ENCODE results near the gene KBTBD13.
A peak's percentile ranks its signal among the peaks of the same experiment; 100 is the strongest.

KBTBD13 gene

GRCh38 chr15:65066635-65067316 is 9.8 kb upstream of the KBTBD13 start:
- 46% methylated on average over 9 of the region's 9 CpGs for WGBS

GRCh38 chr15:65067317-65067644 is 9.3 kb upstream of the KBTBD13 start:
- peak overlapping the region in 1 of 2 experiments; percentile 80 for H3K23ac ChIP-seq (ENCODE audit: low read length in 2 of 2)
- H3K27me3 ChIP-seq (ENCODE audit: control insufficient read depth in 1 of 2, insufficient read depth in 1 of 2, low read length in 2 of 2): peaks cover 48 to 77% of the 10 kb centered on the region in 2 experiments
- H3K4me1 ChIP-seq (ENCODE audit: control insufficient read depth, insufficient read depth, low read depth, low read length): peaks cover 10% of the 10 kb centered on the region
- H3K4me2 ChIP-seq (ENCODE audit: low read length, poor library complexity, severe bottlenecking): peak overlapping the region; percentile 54
- H3K27ac ChIP-seq (ENCODE audit: low read length, poor library complexity, severe bottlenecking): no peak overlapping the region
- H3K9me3 ChIP-seq (ENCODE audit: control insufficient read depth, low read length): no peaks in the 10 kb centered on the region
- peak overlapping the region; percentile 61 for H4K91ac ChIP-seq (ENCODE audit: low read length)
- H2BK12ac ChIP-seq (ENCODE audit: low read length in 2 of 2): peak overlapping the region; percentile 70 to 91
- H2AFZ ChIP-seq (ENCODE audit: low read depth, low read length): peak overlapping the region; percentile 18
- no peaks in the 10 kb centered on the region for H3K36me3 ChIP-seq (ENCODE audit: control insufficient read depth in 1 of 2, insufficient read depth in 2 of 2, low read depth in 1 of 2, low read length in 2 of 2)
- H3K14ac ChIP-seq (ENCODE audit: low read length in 2 of 2): peak overlapping the region in 1 of 2 experiments; percentile 45
- peak overlapping the region in 1 of 2 experiments; percentile 72 for H3K4me3 ChIP-seq (ENCODE audit: insufficient read depth in 1 of 2, low read depth in 1 of 2, low read length in 2 of 2)
- H2AK5ac ChIP-seq (ENCODE audit: low read length, severe bottlenecking): no peak overlapping the region
- peak overlapping the region in 1 of 2 experiments; percentile 81 for H3K4ac ChIP-seq (ENCODE audit: low read depth in 1 of 2, low read length in 2 of 2)
- H3K18ac ChIP-seq (ENCODE audit: low read depth in 1 of 2, low read length in 2 of 2): peak overlapping the region; percentile 75 to 85
- peak overlapping the region; percentile 44 for H2BK15ac ChIP-seq (ENCODE audit: low read depth, poor library complexity, severe bottlenecking)
- 20% methylated on average over 8 of the region's 8 CpGs for WGBS
- no peak for DNase-seq
- peak overlapping the region; percentile 57 for H3K9ac ChIP-seq (ENCODE audit: low read length)
- no peak overlapping the region for H2BK5ac ChIP-seq (ENCODE audit: low read depth, low read length, poor library complexity, severe bottlenecking)
- peak overlapping the region; percentile 96 for H2BK120ac ChIP-seq (ENCODE audit: low read depth, low read length)
- H3K79me1 ChIP-seq (replicated peaks; ENCODE audit: low read length, poor library complexity, severe bottlenecking): no peaks in the 10 kb centered on the region
- H4K8ac ChIP-seq (ENCODE audit: low read length): peak overlapping the region; percentile 97

More at GRCh38 chr15:65066635-65067316, 9.8 kb upstream of the KBTBD13 start:
- Histone ChIP-seq H3K79me1 (replicated peaks; ENCODE audit: low read length, poor library complexity, severe bottlenecking) (no peaks in the 10 kb centered on the region), H3K9ac (ENCODE audit: low read length) (peak overlapping the region; percentile 57), H3K9me3 (ENCODE audit: control insufficient read depth, low read length) (no peaks in the 10 kb centered on the region), H4K8ac (ENCODE audit: low read length) (peak overlapping the region; percentile 97), H3K23ac (ENCODE audit: low read length in 2 of 2) (peak overlapping the region in 1 of 2 experiments; percentile 80), H3K4me3 (ENCODE audit: insufficient read depth in 1 of 2, low read depth in 1 of 2, low read length in 2 of 2) (peak overlapping the region in 1 of 2 experiments; percentile 72), H3K36me3 (ENCODE audit: control insufficient read depth in 1 of 2, insufficient read depth in 2 of 2, low read depth in 1 of 2, low read length in 2 of 2) (no peaks in the 10 kb centered on the region), H3K4ac (ENCODE audit: low read depth in 1 of 2, low read length in 2 of 2) (no peak overlapping the region), H3K27ac (ENCODE audit: low read length, poor library complexity, severe bottlenecking) (no peak overlapping the region), H3K4me1 (ENCODE audit: control insufficient read depth, insufficient read depth, low read depth, low read length) (peaks cover 10% of the 10 kb centered on the region), H2BK12ac (ENCODE audit: low read length in 2 of 2) (peak overlapping the region; percentile 70 to 91), H3K14ac (ENCODE audit: low read length in 2 of 2) (peak overlapping the region in 1 of 2 experiments; percentile 45), H2AFZ (ENCODE audit: low read depth, low read length) (no peak overlapping the region), H2BK5ac (ENCODE audit: low read depth, low read length, poor library complexity, severe bottlenecking) (no peak overlapping the region), H2BK15ac (ENCODE audit: low read depth, poor library complexity, severe bottlenecking) (peak overlapping the region; percentile 36), H2BK120ac (ENCODE audit: low read depth, low read length) (peak overlapping the region; percentile 96), H3K27me3 (ENCODE audit: control insufficient read depth in 1 of 2, insufficient read depth in 1 of 2, low read length in 2 of 2) (peaks cover 52 to 73% of the 10 kb centered on the region in 2 experiments), H2AK5ac (ENCODE audit: low read length, severe bottlenecking) (no peak overlapping the region), H3K18ac (ENCODE audit: low read depth in 1 of 2, low read length in 2 of 2) (peak overlapping the region; percentile 75 to 85), H3K4me2 (ENCODE audit: low read length, poor library complexity, severe bottlenecking) (no peak overlapping the region), H4K91ac (ENCODE audit: low read length) (peak overlapping the region; percentile 61)
- no peak for DNase-seq

DNA sequence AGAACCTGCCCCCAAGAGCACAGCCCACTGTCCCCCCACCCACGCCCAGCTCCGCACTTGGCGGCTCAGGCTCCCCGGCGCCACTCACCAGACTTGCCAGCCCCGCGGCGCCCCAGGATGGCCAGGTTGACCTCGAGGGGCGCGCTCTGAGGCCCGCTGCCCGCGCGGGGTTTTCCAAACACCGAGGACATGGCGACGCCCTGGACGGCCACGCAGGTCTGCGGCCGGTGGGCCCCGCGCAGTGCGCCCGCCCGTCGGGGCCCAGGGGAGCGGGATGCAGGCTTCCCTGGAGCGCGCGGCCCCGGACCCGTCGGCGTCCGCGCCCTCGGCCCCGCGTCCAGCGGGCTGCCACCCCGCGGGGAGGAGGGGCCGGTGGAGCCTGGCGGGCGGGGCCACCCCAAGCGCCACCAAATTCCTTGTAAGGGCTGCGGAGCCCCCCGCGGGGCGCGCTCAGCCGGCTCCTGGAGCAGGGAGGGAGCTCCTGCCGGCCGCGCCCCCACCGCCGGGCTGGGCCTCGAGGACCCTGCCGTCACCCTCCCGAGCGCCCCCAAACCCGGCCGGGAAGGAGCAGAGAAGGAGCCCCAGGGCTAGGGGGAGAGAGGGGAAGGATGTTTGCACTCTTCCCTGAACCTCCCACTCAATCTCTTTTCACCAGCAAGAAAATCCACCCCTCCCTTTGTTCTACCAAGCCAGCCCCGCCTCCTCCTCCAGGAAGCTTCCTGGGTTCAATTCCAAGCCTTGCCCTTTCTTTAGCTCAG is 8.7 kb upstream of the KBTBD13 start, which contains the start of gene RASL12:
Gene RASL12 (minus strand): TSS at position 347 of the 758 bp plus-strand sequence. CDS start 156 bp downstream, at position 191.
- Histone ChIP-seq H4K8ac (ENCODE audit: low read length) (peak within 1 kb of the TSS; percentile 97), H3K18ac (ENCODE audit: low read depth in 1 of 2, low read length in 2 of 2) (peak within 1 kb of the TSS; percentile 75 to 85), H2BK12ac (ENCODE audit: low read length in 2 of 2) (peak within 1 kb of the TSS; percentile 85 to 92), H3K9me3 (ENCODE audit: control insufficient read depth, low read length) (no peaks in the 10 kb centered on the region), H3K79me1 (replicated peaks; ENCODE audit: low read length, poor library complexity, severe bottlenecking) (no peaks in the 10 kb centered on the region), H3K36me3 (ENCODE audit: control insufficient read depth in 1 of 2, insufficient read depth in 2 of 2, low read depth in 1 of 2, low read length in 2 of 2) (no peaks in the 10 kb centered on the region), H3K4me3 (ENCODE audit: insufficient read depth in 1 of 2, low read depth in 1 of 2, low read length in 2 of 2) (peak within 1 kb of the TSS; percentile 40 to 72), H2BK15ac (ENCODE audit: low read depth, poor library complexity, severe bottlenecking) (peak within 1 kb of the TSS; percentile 97), H3K23ac (ENCODE audit: low read length in 2 of 2) (peak within 1 kb of the TSS; percentile 26 to 80), H3K27me3 (ENCODE audit: control insufficient read depth in 1 of 2, insufficient read depth in 1 of 2, low read length in 2 of 2) (peaks cover 43 to 82% of the 10 kb centered on the region in 2 experiments), H3K4ac (ENCODE audit: low read depth in 1 of 2, low read length in 2 of 2) (peak within 1 kb of the TSS; percentile 81 to 89), H3K27ac (ENCODE audit: low read length, poor library complexity, severe bottlenecking) (no peak within 1 kb of the TSS), H3K14ac (ENCODE audit: low read length in 2 of 2) (peak within 1 kb of the TSS in 1 of 2 experiments; percentile 91), H3K4me2 (ENCODE audit: low read length, poor library complexity, severe bottlenecking) (peak within 1 kb of the TSS; percentile 54), H2BK120ac (ENCODE audit: low read depth, low read length) (peak within 1 kb of the TSS; percentile 96), H3K4me1 (ENCODE audit: control insufficient read depth, insufficient read depth, low read depth, low read length) (peaks cover 10% of the 10 kb centered on the region), H2BK5ac (ENCODE audit: low read depth, low read length, poor library complexity, severe bottlenecking) (no peak within 1 kb of the TSS), H2AK5ac (ENCODE audit: low read length, severe bottlenecking) (no peak within 1 kb of the TSS), H2AFZ (ENCODE audit: low read depth, low read length) (peak within 1 kb of the TSS; percentile 18), H4K91ac (ENCODE audit: low read length) (peak within 1 kb of the TSS; percentile 87), H3K9ac (ENCODE audit: low read length) (peak within 1 kb of the TSS; percentile 57)
- 7% methylated on average over 35 of the region's 66 CpGs for WGBS
- no peak for DNase-seq

DNA sequence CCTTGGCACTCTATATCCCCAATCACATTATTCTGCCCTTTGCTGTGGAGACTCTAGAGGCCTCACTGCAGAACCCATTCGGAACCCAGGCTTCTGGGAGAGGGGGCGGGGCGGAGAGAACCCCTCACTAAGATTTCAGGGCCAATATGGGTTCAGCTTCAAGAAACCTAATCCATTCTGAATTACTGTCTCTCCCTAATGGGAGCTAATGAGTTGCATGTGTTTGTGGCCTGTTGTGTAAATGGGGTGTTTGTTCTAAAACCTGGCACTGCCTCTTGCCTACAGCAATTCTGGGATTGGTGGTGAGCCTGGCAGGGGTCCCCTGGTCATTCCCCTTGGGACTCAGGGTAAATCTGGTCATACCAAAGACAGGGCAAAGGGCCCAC is 8.2 kb upstream of the KBTBD13 start:
- peak overlapping the region in 1 of 2 experiments; percentile 72 for H3K4me3 ChIP-seq (ENCODE audit: insufficient read depth in 1 of 2, low read depth in 1 of 2, low read length in 2 of 2)
- no peaks in the 10 kb centered on the region for H3K79me1 ChIP-seq (replicated peaks; ENCODE audit: low read length, poor library complexity, severe bottlenecking)
- no peak overlapping the region for H2BK5ac ChIP-seq (ENCODE audit: low read depth, low read length, poor library complexity, severe bottlenecking)
- no peak overlapping the region for H3K9ac ChIP-seq (ENCODE audit: low read length)
- peak overlapping the region; percentile 97 for H4K8ac ChIP-seq (ENCODE audit: low read length)
- H3K36me3 ChIP-seq (ENCODE audit: control insufficient read depth in 1 of 2, insufficient read depth in 2 of 2, low read depth in 1 of 2, low read length in 2 of 2): no peaks in the 10 kb centered on the region
- no peak overlapping the region for H3K4me2 ChIP-seq (ENCODE audit: low read length, poor library complexity, severe bottlenecking)
- peak overlapping the region; percentile 87 for H4K91ac ChIP-seq (ENCODE audit: low read length)
- H3K4ac ChIP-seq (ENCODE audit: low read depth in 1 of 2, low read length in 2 of 2): peak overlapping the region; percentile 81 to 84
- no peak overlapping the region for H3K27ac ChIP-seq (ENCODE audit: low read length, poor library complexity, severe bottlenecking)
- no peak overlapping the region for H3K23ac ChIP-seq (ENCODE audit: low read length in 2 of 2)
- peak overlapping the region; percentile 97 for H2BK15ac ChIP-seq (ENCODE audit: low read depth, poor library complexity, severe bottlenecking)
- peak overlapping the region; percentile 75 to 85 for H3K18ac ChIP-seq (ENCODE audit: low read depth in 1 of 2, low read length in 2 of 2)
- H2BK12ac ChIP-seq (ENCODE audit: low read length in 2 of 2): peak overlapping the region; percentile 85 to 92
- DNase-seq: no peak
- H2BK120ac ChIP-seq (ENCODE audit: low read depth, low read length): peak overlapping the region; percentile 96
- no peak overlapping the region for H2AK5ac ChIP-seq (ENCODE audit: low read length, severe bottlenecking)
- peaks cover 37 to 79% of the 10 kb centered on the region in 2 experiments for H3K27me3 ChIP-seq (ENCODE audit: control insufficient read depth in 1 of 2, insufficient read depth in 1 of 2, low read length in 2 of 2)
- no peak overlapping the region for H2AFZ ChIP-seq (ENCODE audit: low read depth, low read length)
- H3K14ac ChIP-seq (ENCODE audit: low read length in 2 of 2): no peak overlapping the region
- H3K4me1 ChIP-seq (ENCODE audit: control insufficient read depth, insufficient read depth, low read depth, low read length): peaks cover 10% of the 10 kb centered on the region
- no peaks in the 10 kb centered on the region for H3K9me3 ChIP-seq (ENCODE audit: control insufficient read depth, low read length)
- 72% methylated on average over 3 of the region's 3 CpGs for WGBS
